HepG2 (cell line): ENCODE results near the gene TTYH2. TPM values are rescaled to one million over a fixed set of nuclear protein-coding genes. Genes with fewer than 3 reads are reported as not detected.

Experiments
- ATAC-seq: fragments of 200-7000 bp; cut with Tn5 transposase; 3 replicates; pipeline ENCODE4 v1.9.1; 2020; ENCODE audit warnings: mild to moderate bottlenecking, moderate library complexity
- BruUV-seq: library from RNA; stranded (reverse); fragments of 400-500 nt; replicated peaks from 2 replicates; lab custom pipeline; 2021; lab: Mats Ljungman, UMichigan
- CTCF ChIA-PET: fragments of 300-600 bp; formaldehyde crosslinking; extraction: SDS; loops from one replicate; lab custom pipeline; 2021; ENCODE audit warnings: low total read pairs, inconsistent platforms, low intra/inter-chr PET ratio; lab: Yijun Ruan, JAX
- POLR2A ChIA-PET: fragments of 350-600 bp; sonication (Branson Sonifier 250); formaldehyde crosslinking; loops from one replicate; lab custom pipeline; 2020; ENCODE audit warnings: antibody characterized with exemption, inconsistent platforms; lab: Yijun Ruan, JAX
- DNase-seq: peaks from one replicate; pipeline ENCODE4 v3.0.0-alpha.2; 2015; ENCODE audit warnings: low spot score
- FAIRE-seq: peaks from 3 replicates; lab custom pipeline; 2011; peaks lifted over from hg19 to GRCh38; lab: Jason Lieb, UNC
- H2AFZ ChIP-seq: one replicate; pipeline ENCODE4 v1.6.1; 2011; ENCODE audit warnings: low read length, inconsistent platforms
- H3K27ac ChIP-seq: fragments of 300-600 bp; 3 replicates; pipeline ENCODE4 v1.8.0; 2011; ENCODE audit warnings: mixed run types, mild to moderate bottlenecking, mixed read lengths, low read length, inconsistent platforms; ENCODE audit not compliant: insufficient read depth; ENCODE audit errors: extremely low read length
- H3K27me3 ChIP-seq, 2 experiments: fragments of 200-600 bp in 1 of 2; 2 replicates in 1 of 2; 3 replicates in 1 of 2; pipeline versions ENCODE4 v1.6.0 to v1.8.0; 2011; ENCODE audit warnings: low read length in 2 of 2, mild to moderate bottlenecking in 2 of 2, moderate library complexity in 2 of 2, inconsistent platforms in 1 of 2; ENCODE audit not compliant: insufficient read depth in 2 of 2, control insufficient read depth in 1 of 2
- H3K36me3 ChIP-seq, 2 experiments: fragments of 200-600 bp in 1 of 2; replicated peaks in 1 of 2; 2 replicates in 1 of 2; 3 replicates in 1 of 2; pipeline versions ENCODE4 v1.5.1 to v1.8.0; 2011; ENCODE audit warnings: low read length in 2 of 2, inconsistent platforms in 1 of 2; ENCODE audit not compliant: insufficient read depth in 2 of 2, control insufficient read depth in 1 of 2
- H3K4me1 ChIP-seq: 2 replicates; pipeline ENCODE4 v1.5.1; 2012; ENCODE audit warnings: low read length, inconsistent platforms; ENCODE audit not compliant: insufficient read depth
- H3K4me2 ChIP-seq: 2 replicates; pipeline ENCODE4 v1.6.0; 2011; ENCODE audit warnings: low read depth, low read length, inconsistent platforms
- H3K4me3 ChIP-seq, 3 experiments: fragments of 200-600 bp in 1 of 3; sonication (generic), shearing (Covaris generic) in 1 of 3; replicated peaks in 1 of 3; 2 replicates each; pipeline ENCODE4 v1.5.1; 2011 to 2016; ENCODE audit warnings: low read length in 3 of 3, inconsistent platforms in 2 of 3, low read depth in 2 of 3, mild to moderate bottlenecking in 2 of 3, control low read depth in 1 of 3, mixed read lengths in 1 of 3; ENCODE audit not compliant: insufficient read depth in 1 of 3
- H3K79me2 ChIP-seq: one replicate; pipeline ENCODE4 v1.6.1; 2011; ENCODE audit warnings: low read length, inconsistent platforms; ENCODE audit not compliant: insufficient read depth
- H3K9ac ChIP-seq: 2 replicates; pipeline ENCODE4 v1.6.0; 2011; ENCODE audit warnings: mild to moderate bottlenecking, low read depth, low read length, inconsistent platforms; ENCODE audit not compliant: insufficient read depth
- H3K9me3 ChIP-seq: 2 replicates; pipeline ENCODE4 v1.5.1; 2012; ENCODE audit warnings: mild to moderate bottlenecking, low read length
- H4K20me1 ChIP-seq: 2 replicates; pipeline ENCODE4 v1.6.0; 2011; ENCODE audit warnings: inconsistent platforms, mild to moderate bottlenecking, low read length, moderate library complexity; ENCODE audit not compliant: insufficient read depth
- BORCS8-MEF2B ChIP-seq: sonication (generic); formaldehyde crosslinking; IDR thresholded peaks from 2 replicates; pipeline ENCODE4 v1.8.0; 2022; ENCODE audit warnings: mild to moderate bottlenecking, missing genetic modification reagents
- HOXA7 ChIP-seq: sonication (generic); formaldehyde crosslinking; IDR thresholded peaks from 2 replicates; pipeline ENCODE4 v1.8.1; 2022; ENCODE audit warnings: mild to moderate bottlenecking, missing genetic modification reagents, moderate library complexity
- MED13 ChIP-seq: sonication (generic); formaldehyde crosslinking; IDR thresholded peaks from 2 replicates; pipeline ENCODE4 v1.5.0; 2020; ENCODE audit warnings: missing genetic modification reagents
- MIXL1 ChIP-seq: IDR thresholded peaks from 2 replicates; pipeline ENCODE4 v1.6.1; 2016
- TBP ChIP-seq: sonication (generic); formaldehyde crosslinking; IDR thresholded peaks from 2 replicates; pipeline ENCODE4 v1.5.0; 2020; ENCODE audit warnings: missing genetic modification reagents
- ZKSCAN1 ChIP-seq: fragments of 150-350 bp; IDR thresholded peaks from 2 replicates; pipeline ENCODE4 v1.6.1; 2014; ENCODE audit warnings: low read length
- ZNF350 ChIP-seq: sonication (generic); formaldehyde crosslinking; IDR thresholded peaks from 2 replicates; pipeline ENCODE4 v1.4.0; 2020; ENCODE audit warnings: mild to moderate bottlenecking, low read depth, missing genetic modification reagents, borderline replicate concordance
- WGBS: methylation state at CpG from one replicate; pipeline ENCODE4 v1.1.6; 2017; ENCODE audit warnings: low lambda C conversion rate; 5-methylcytosine and 5-hydroxymethylcytosine counted together
- in situ Hi-C: cut with HindIII; loops from 2 replicates; pipeline ENCODE4 v1.10.0; 2017; ENCODE audit warnings: low pct_unique_long_range_greater_than_20kb; ENCODE audit not compliant: extremely low pct_ligation_motif_present
- intact Hi-C: fragments of 100-400 bp; cut with micrococcal nuclease; formaldehyde crosslinking; loops from one replicate; pipeline ENCODE4 v1.10.0; 2022; ENCODE audit not compliant: unreplicated experiment
- polyA plus RNA-seq, 8 experiments: library from polyadenylated mRNA; depleted of rRNA in 3 of 8; stranded (reverse) in 7 of 8; unstranded in 1 of 8; fragments of >200 nt; fragmentation: Illumina TruSeq in 4 of 8; extraction: Trizol in 4 of 8; gene quantifications; 2 replicates each; pipeline versions ENCODE4 v1.2.1 to v1.2.3, GENCODE V29; 2011 to 2016; ENCODE audit warnings: low read depth in 4 of 8, missing spikeins in 1 of 8, mixed read lengths in 1 of 8; ENCODE audit not compliant: insufficient read depth in 1 of 8
- total RNA-seq, 5 experiments: library from RNA; depleted of rRNA; stranded (reverse); fragments of >200 nt; fragmentation: Illumina TruSeq; extraction: Trizol; gene quantifications; 2 replicates each; pipeline ENCODE4 v1.2.3, GENCODE V29; 2016; ENCODE audit warnings: low read depth in 1 of 5
- TF ChIP-seq, protein P1 (sequence below): sonication (generic); formaldehyde crosslinking; IDR thresholded peaks from 2 replicates; pipeline ENCODE4 v1.4.0; 2020; ENCODE audit warnings: missing genetic modification reagents
- TF ChIP-seq, protein P2 (sequence below): sonication (generic); formaldehyde crosslinking; IDR thresholded peaks from 2 replicates; pipeline ENCODE4 v1.8.1; 2023; ENCODE audit warnings: missing genetic modification reagents, mild to moderate bottlenecking, borderline replicate concordance
- TF ChIP-seq, protein P3 (sequence below): sonication (generic); formaldehyde crosslinking; IDR thresholded peaks from 2 replicates; pipeline ENCODE4 v1.4.0; 2020; ENCODE audit warnings: missing genetic modification reagents

The TTYH2 gene
- total and polyA plus RNA-seq, 2 of the 13 experiments (the other 11 are each of a cell fraction or from before 2014, with no cell fraction given): 0.77 to 0.96 TPM

DNA sequence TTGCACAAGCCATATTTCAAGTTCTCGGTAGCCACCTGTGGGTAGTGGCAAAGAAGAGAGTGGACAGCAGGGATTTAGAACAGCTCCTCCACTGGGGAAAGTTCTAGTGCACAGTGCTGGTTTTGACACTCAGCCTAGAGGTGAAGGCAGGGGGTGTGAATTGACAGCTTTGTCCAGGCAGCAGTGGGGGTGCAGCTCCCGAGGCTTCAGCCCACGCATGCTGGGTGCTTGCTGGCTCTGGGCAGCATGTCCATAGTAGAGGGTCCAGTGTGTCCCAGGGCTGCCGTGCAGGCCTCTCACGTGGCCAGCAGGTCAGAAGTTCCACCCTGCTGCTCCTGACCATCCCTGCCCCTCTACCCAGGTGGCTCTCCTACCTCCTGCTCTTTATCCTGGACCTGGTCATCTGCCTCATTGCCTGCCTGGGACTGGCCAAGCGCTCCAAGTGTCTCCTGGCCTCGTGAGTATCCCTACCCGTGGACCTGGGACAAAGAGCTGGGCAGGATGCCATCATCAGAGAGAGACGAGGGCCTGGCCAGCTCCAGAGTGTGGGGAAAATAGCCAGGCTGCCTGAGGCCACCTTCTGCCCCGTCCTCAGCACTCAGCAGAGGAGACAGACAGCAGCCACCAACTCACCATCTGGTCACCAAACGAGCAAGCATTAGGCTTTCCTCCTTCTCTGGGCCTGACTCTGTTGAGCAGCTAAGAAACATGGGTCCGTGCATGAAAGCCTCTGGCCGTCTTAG lies 29.8 kb downstream of the TTYH2 start:
- CTCF ChIA-PET: no interaction called here
- POLR2A ChIA-PET: no interaction called here
- BruUV-seq: no TSS peak
- intact Hi-C loops: no loop called here
- no peak overlapping the region for H3K4me3 ChIP-seq
- no peaks in the 10 kb centered on the region for H3K9me3 ChIP-seq
- H3K4me1 ChIP-seq: peaks cover 10% of the 10 kb centered on the region
- WGBS: 39% methylated on average over 10 of the region's 13 CpGs
- no peaks in the 10 kb centered on the region for H3K36me3 ChIP-seq
- ATAC-seq: no peak
- no peaks in the 10 kb centered on the region for H4K20me1 ChIP-seq
- in situ Hi-C loops: no loop called here
- H3K9ac ChIP-seq: no peak overlapping the region
- H3K4me2 ChIP-seq: no peak overlapping the region
- TF ChIP-seq BORCS8-MEF2B (CRISPR knock-in tag): no peak
- TF ChIP-seq MIXL1: no peak
- no peak overlapping the region for H2AFZ ChIP-seq
- H3K27me3 ChIP-seq: peaks cover 0 to 1% of the 10 kb centered on the region in 2 experiments; a peak in 1 of 5 replicates
- H3K27ac ChIP-seq: no peak overlapping the region
- H3K79me2 ChIP-seq: no peaks in the 10 kb centered on the region
- no peak for DNase-seq
- FAIRE-seq: no peak

DNA sequence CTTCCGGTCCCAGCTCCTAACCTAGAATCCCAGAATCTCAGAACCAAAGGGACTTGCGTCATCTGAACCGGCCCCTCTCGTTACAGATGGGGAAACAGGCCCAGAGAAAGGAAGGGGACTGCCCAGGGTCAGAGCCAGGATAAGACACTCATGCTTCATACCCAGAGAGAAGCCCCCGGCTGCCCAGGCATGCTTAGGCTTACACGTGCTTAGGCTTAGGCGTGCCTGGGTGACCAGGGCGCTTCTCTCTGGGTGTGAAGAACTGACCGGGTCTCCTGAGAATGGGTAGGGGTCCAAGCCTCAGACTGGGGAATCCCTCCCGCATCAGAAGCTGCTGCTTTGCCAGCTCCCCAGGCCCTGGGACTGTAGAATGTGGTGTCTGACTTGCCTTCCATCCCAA lies 30.8 kb downstream of the TTYH2 start:
- no peak for ATAC-seq
- Histone ChIP-seq H3K36me3 (no peaks in the 10 kb centered on the region), H3K9me3 (no peaks in the 10 kb centered on the region), H3K4me1 (peaks cover 10% of the 10 kb centered on the region), H3K4me2 (no peak overlapping the region), H3K9ac (no peak overlapping the region), H2AFZ (no peak overlapping the region), H3K4me3 (no peak overlapping the region), H4K20me1 (no peaks in the 10 kb centered on the region), H3K27ac (no peak overlapping the region), H3K79me2 (no peaks in the 10 kb centered on the region), H3K27me3 (peaks cover 0 to 1% of the 10 kb centered on the region in 2 experiments; a peak in 1 of 5 replicates)
- FAIRE-seq: no peak
- DNase-seq: no peak
- intact Hi-C loops (no loop called here), in situ Hi-C loops (no loop called here)
- 66% methylated on average over 8 of the region's 10 CpGs for WGBS
- TF ChIP-seq, protein P1, sequence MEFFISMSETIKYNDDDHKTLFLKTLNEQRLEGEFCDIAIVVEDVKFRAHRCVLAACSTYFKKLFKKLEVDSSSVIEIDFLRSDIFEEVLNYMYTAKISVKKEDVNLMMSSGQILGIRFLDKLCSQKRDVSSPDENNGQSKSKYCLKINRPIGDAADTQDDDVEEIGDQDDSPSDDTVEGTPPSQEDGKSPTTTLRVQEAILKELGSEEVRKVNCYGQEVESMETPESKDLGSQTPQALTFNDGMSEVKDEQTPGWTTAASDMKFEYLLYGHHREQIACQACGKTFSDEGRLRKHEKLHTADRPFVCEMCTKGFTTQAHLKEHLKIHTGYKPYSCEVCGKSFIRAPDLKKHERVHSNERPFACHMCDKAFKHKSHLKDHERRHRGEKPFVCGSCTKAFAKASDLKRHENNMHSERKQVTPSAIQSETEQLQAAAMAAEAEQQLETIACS (CRISPR knock-in tag): no peak
- TF ChIP-seq, protein P2, sequence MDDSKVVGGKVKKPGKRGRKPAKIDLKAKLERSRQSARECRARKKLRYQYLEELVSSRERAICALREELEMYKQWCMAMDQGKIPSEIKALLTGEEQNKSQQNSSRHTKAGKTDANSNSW: no peak
- TF ChIP-seq HOXA7 (CRISPR knock-in tag) (no peak), ZKSCAN1 (no peak), ZNF350 (no peak), MED13 (CRISPR knock-in tag) (no peak), TBP (CRISPR knock-in tag) (no peak)
- TF ChIP-seq, protein P3, sequence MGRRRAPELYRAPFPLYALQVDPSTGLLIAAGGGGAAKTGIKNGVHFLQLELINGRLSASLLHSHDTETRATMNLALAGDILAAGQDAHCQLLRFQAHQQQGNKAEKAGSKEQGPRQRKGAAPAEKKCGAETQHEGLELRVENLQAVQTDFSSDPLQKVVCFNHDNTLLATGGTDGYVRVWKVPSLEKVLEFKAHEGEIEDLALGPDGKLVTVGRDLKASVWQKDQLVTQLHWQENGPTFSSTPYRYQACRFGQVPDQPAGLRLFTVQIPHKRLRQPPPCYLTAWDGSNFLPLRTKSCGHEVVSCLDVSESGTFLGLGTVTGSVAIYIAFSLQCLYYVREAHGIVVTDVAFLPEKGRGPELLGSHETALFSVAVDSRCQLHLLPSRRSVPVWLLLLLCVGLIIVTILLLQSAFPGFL (CRISPR knock-in tag): no peak
- BruUV-seq: no TSS peak
- CTCF ChIA-PET: no interaction called here
- POLR2A ChIA-PET: no interaction called here
